GM23338 (cell line): ENCODE data around the gene LPA. TPM values are rescaled to one million over a fixed set of nuclear protein-coding genes. Genes with fewer than 3 reads are reported as not detected.
"Not testable (repeated sequence)": the region's sequence is repeated elsewhere in the genome, so short reads cannot be mapped to it uniquely, and the experiment has no call there.

Source experiments
- ATAC-seq: fragments of 200-7000 bp; cut with Tn5 transposase; 3 replicates; pipeline ENCODE4 v1.9.1; 2020
- DNase-seq: peaks from one replicate; pipeline ENCODE4 v3.0.0-alpha.2; 2015; ENCODE audit warnings: low spot score
- H2AFZ ChIP-seq: fragments of 200-600 bp; sonication (generic); 2 replicates; pipeline ENCODE4 v1.8.0; 2016; ENCODE audit warnings: antibody characterized with exemption, mild to moderate bottlenecking, moderate library complexity
- H3F3A ChIP-seq: fragments of 200-600 bp; sonication (generic); replicated peaks from 2 replicates; pipeline ENCODE4 v1.8.0; 2017; ENCODE audit warnings: antibody characterized with exemption, mixed run types, low read depth
- H3K27ac ChIP-seq: fragments of 200-600 bp; sonication (generic); 2 replicates; pipeline ENCODE4 v1.6.1; 2016; ENCODE audit warnings: low read depth
- H3K27me3 ChIP-seq: fragments of 200-600 bp; sonication (generic); 2 replicates; pipeline ENCODE4 v1.8.0; 2016; ENCODE audit warnings: mild to moderate bottlenecking, mixed run types, moderate library complexity; ENCODE audit not compliant: insufficient read depth
- H3K36me3 ChIP-seq: fragments of 200-600 bp; sonication (generic); 2 replicates; pipeline ENCODE4 v1.8.0; 2016; ENCODE audit warnings: mild to moderate bottlenecking; ENCODE audit not compliant: insufficient read depth
- H3K4me1 ChIP-seq: fragments of 200-600 bp; sonication (generic); 2 replicates; pipeline ENCODE4 v1.8.0; 2016; ENCODE audit warnings: mild to moderate bottlenecking, moderate library complexity; ENCODE audit not compliant: insufficient read depth
- H3K4me2 ChIP-seq: fragments of 200-600 bp; sonication (generic); 2 replicates; pipeline ENCODE4 v1.7.1; 2017; ENCODE audit warnings: mixed run types
- H3K4me3 ChIP-seq: fragments of 200-600 bp; sonication (generic); 2 replicates; pipeline ENCODE4 v1.6.1; 2016; ENCODE audit warnings: mixed run types
- H3K79me2 ChIP-seq: fragments of 200-600 bp; sonication (generic); replicated peaks from 2 replicates; pipeline ENCODE4 v1.8.0; 2017; ENCODE audit warnings: mild to moderate bottlenecking; ENCODE audit not compliant: insufficient read depth
- H3K9me2 ChIP-seq: fragments of 200-600 bp; sonication (generic); 2 replicates; pipeline ENCODE4 v1.8.0; 2017; ENCODE audit not compliant: insufficient read depth
- H4K20me1 ChIP-seq: fragments of 200-600 bp; sonication (generic); replicated peaks from 2 replicates; pipeline ENCODE4 v1.8.0; 2017; ENCODE audit warnings: mild to moderate bottlenecking; ENCODE audit not compliant: insufficient read depth
- H3K27ac Mint-ChIP-seq: 2 replicates; pipeline ENCODE4 v1.8.0; 2020; ENCODE audit warnings: inconsistent platforms, mild to moderate bottlenecking, moderate library complexity, mixed read lengths
- H3K27me3 Mint-ChIP-seq: 3 replicates; pipeline ENCODE4 v1.8.0; 2022; ENCODE audit warnings: low read depth, mild to moderate bottlenecking, moderate library complexity, mixed read lengths, inconsistent platforms; ENCODE audit not compliant: insufficient read depth, poor library complexity
- H3K36me3 Mint-ChIP-seq: 3 replicates; pipeline ENCODE4 v1.8.0; 2021; ENCODE audit warnings: low read depth, mild to moderate bottlenecking, inconsistent platforms, moderate library complexity, mixed read lengths
- H3K4me1 Mint-ChIP-seq: 3 replicates; pipeline ENCODE4 v1.8.0; 2020; ENCODE audit warnings: mild to moderate bottlenecking, inconsistent platforms, mixed read lengths
- H3K4me3 Mint-ChIP-seq: 3 replicates; pipeline ENCODE4 v1.8.0; 2021; ENCODE audit warnings: moderate library complexity, mild to moderate bottlenecking, inconsistent platforms, mixed read lengths
- H3K9me3 Mint-ChIP-seq: 3 replicates; pipeline ENCODE4 v1.8.0; 2020; ENCODE audit warnings: moderate library complexity, mild to moderate bottlenecking, inconsistent platforms, mixed read lengths
- CREB1 ChIP-seq: fragments of 250-450 bp; sonication (Bioruptor Pico); IDR thresholded peaks from 2 replicates; pipeline ENCODE4 v1.5.0; 2020; ENCODE audit warnings: low read depth, mild to moderate bottlenecking, moderate library complexity
- CTCF ChIP-seq, 2 experiments: fragments of 200-600 bp in 1 of 2; sonication (generic) in 1 of 2; conservative IDR thresholded peaks; 2 replicates each; pipeline versions ENCODE4 v1.5.1 to v1.6.1; 2016 to 2017; ENCODE audit warnings: antibody characterized with exemption in 2 of 2, low read depth in 2 of 2, mild to moderate bottlenecking in 2 of 2, moderate library complexity in 1 of 2
- EZH2 ChIP-seq: fragments of 200-600 bp; sonication (generic); IDR thresholded peaks from one replicate; pipeline ENCODE4 v1.8.0; 2017; ENCODE audit warnings: antibody characterized with exemption, mild to moderate bottlenecking, low read depth; ENCODE audit not compliant: unreplicated experiment
- EZH2phosphoT487 ChIP-seq: fragments of 200-600 bp; sonication (generic); IDR thresholded peaks from one replicate; pipeline ENCODE4 v1.8.1; 2018; ENCODE audit warnings: antibody characterized with exemption; ENCODE audit not compliant: unreplicated experiment
- NANOG ChIP-seq: IDR thresholded peaks from 2 replicates; pipeline ENCODE4 v1.6.1; 2016; ENCODE audit warnings: antibody characterized with exemption, borderline replicate concordance
- REST ChIP-seq: IDR thresholded peaks from one replicate; pipeline ENCODE4 v1.6.1; 2018; ENCODE audit warnings: antibody characterized with exemption; ENCODE audit not compliant: unreplicated experiment
- STAT1 ChIP-seq: IDR thresholded peaks from one replicate; pipeline ENCODE4 v1.6.1; 2016; ENCODE audit warnings: antibody characterized with exemption; ENCODE audit not compliant: unreplicated experiment
- ZNF331 ChIP-seq: fragments of 250-450 bp; sonication (Bioruptor Pico); IDR thresholded peaks from 2 replicates; pipeline ENCODE4 v1.5.0; 2020; ENCODE audit warnings: low read depth, mild to moderate bottlenecking, moderate library complexity
- polyA plus RNA-seq: library from polyadenylated mRNA; unstranded; fragments of >200 nt; fragmentation: Nextera tagmentation; extraction: Ambion mirVana; gene quantifications from 2 replicates; pipeline ENCODE4 v1.2.1, GENCODE V29; 2016
- total RNA-seq: library from RNA; depleted of rRNA; stranded (reverse); fragments of >200 nt; shearing (Covaris generic); gene quantifications from 2 replicates; pipeline ENCODE4 v1.2.3, GENCODE V29; 2014

LPA gene
- total and polyA plus RNA-seq, 2 experiments from 2014 or later, result 0.17 TPM; not detected in 1

- no peak overlapping the region for H2AFZ ChIP-seq
- no peaks in the 10 kb centered on the region for H3K4me1 Mint-ChIP-seq
Measured at GRCh38 chr6:160531826-160532225, 132.2 kb downstream of the LPA start.

GRCh38 chr6:160529524-160529923 is 134.6 kb downstream of the LPA start:
- H3K4me2 ChIP-seq, H3K4me3 ChIP-seq, H3K36me3 Mint-ChIP-seq, H3F3A ChIP-seq, H2AFZ ChIP-seq, H3K27me3 Mint-ChIP-seq, H3K4me1 ChIP-seq, H3K27ac ChIP-seq, DNase-seq, H3K27me3 ChIP-seq, H3K27ac Mint-ChIP-seq, ATAC-seq, H3K9me2 ChIP-seq, H3K9me3 Mint-ChIP-seq, H3K79me2 ChIP-seq, H3K36me3 ChIP-seq, H3K4me3 Mint-ChIP-seq, H4K20me1 ChIP-seq, H3K4me1 Mint-ChIP-seq: not testable (repeated sequence)

More at GRCh38 chr6:160531826-160532225, 132.2 kb downstream of the LPA start:
- ATAC-seq, result no peak
- Histone ChIP-seq H3K4me3 (no peak overlapping the region), H4K20me1 (no peaks in the 10 kb centered on the region), H3K36me3 (no peaks in the 10 kb centered on the region), H3K79me2 (no peaks in the 10 kb centered on the region), H3K27ac (no peak overlapping the region), H3K27me3 (no peaks in the 10 kb centered on the region), H3K4me1 (no peaks in the 10 kb centered on the region), H3K4me2 (no peak overlapping the region), H3F3A (no peaks in the 10 kb centered on the region), H3K9me2 (no peaks in the 10 kb centered on the region; the same call in 1 of the 2 replicates)
- Mint-ChIP-seq H3K9me3 (0 out of 3 replicates have a peak, but pooled peaks cover 5% of the 10 kb centered on the region), H3K4me3 (no peak overlapping the region), H3K27me3 (no peaks in the 10 kb centered on the region), H3K27ac (no peak overlapping the region), H3K36me3 (peaks cover 4% of the 10 kb centered on the region; the same call in 1 of the 3 replicates)
- no peak for DNase-seq
- no peak for TF ChIP-seq CREB1
- no peak for TF ChIP-seq EZH2phosphoT487
- no peak for TF ChIP-seq STAT1
- TF ChIP-seq REST, result no peak
- no peak for TF ChIP-seq ZNF331 (CRISPR knock-in tag)
- TF ChIP-seq NANOG, result no peak
- no peak for TF ChIP-seq CTCF (conservative IDR thresholded peaks at IDR 0.05; ENCODE audit: low read depth in 2 of 2)
- TF ChIP-seq EZH2, result no peak
